ENCODE results near the gene TNNI2. TPM values are rescaled to one million over a fixed set of nuclear protein-coding genes. Genes with fewer than 3 reads are reported as not detected.
A peak's percentile ranks its signal among the peaks of the same experiment; 100 is the strongest.

Gene TNNI2
- total and polyA plus RNA-seq, 10 of the 15 experiments (the other 5 are each of a cell fraction or from before 2014, with no cell fraction given) = 0.14 to 0.79 (median 0.37) TPM; not detected in 4

GRCh38 chr11:1852271-1852876 lies 13.6 kb downstream of the TNNI2 start:
- Histone ChIP-seq H3K27me3 (replicated peaks in 1 of 2; ENCODE audit: control insufficient read depth in 2 of 2, insufficient read depth in 2 of 2, low read length in 1 of 2) (no peaks in the 10 kb centered on the region), H3K4me1 (ENCODE audit: control insufficient read depth, insufficient read depth, low read length) (peaks cover 60% of the 10 kb centered on the region), H3K4me2 (ENCODE audit: control insufficient read depth, insufficient read depth) (peak overlapping the region; percentile 100), H3K79me2 (ENCODE audit: control insufficient read depth, insufficient read depth, low read length) (peaks cover 54% of the 10 kb centered on the region), H3K9ac (ENCODE audit: control insufficient read depth, insufficient read depth, low read length) (peak overlapping the region; percentile 92), H3K4me3 (peak overlapping the region; percentile 44; the same call in 1 of the 2 replicates), H3K36me3 (ENCODE audit: control insufficient read depth in 2 of 2, insufficient read depth in 2 of 2, low read length in 1 of 2) (peaks cover 1 to 3% of the 10 kb centered on the region in 2 experiments; a peak in 2 of 4 replicates), H4K20me1 (ENCODE audit: control insufficient read depth, insufficient read depth) (peaks cover 15% of the 10 kb centered on the region; the same call in 1 of the 2 replicates), H3K9me3 (replicated peaks; ENCODE audit: control insufficient read depth, insufficient read depth, low read length) (no peaks in the 10 kb centered on the region), H3K27ac (ENCODE audit: control insufficient read depth, insufficient read depth) (peak overlapping the region; percentile 99), H2AFZ (ENCODE audit: control insufficient read depth, low read depth, low read length) (peak overlapping the region; percentile 35)
- ChIA-PET POLR2A (interaction anchor here (0.9 kb wide), 1 partner anchor 95 kb away, joined by 3 read pairs; the partner anchor contains the start of gene MRPL23), SMC1A (ENCODE audit: uncharacterized antibody, unreplicated experiment) (interaction anchor here (1.2 to 2.6 kb wide), 3 partner anchors 10 to 148 kb away, joined by 3 to 7 read pairs (median 3); no protein-coding TSS in a partner anchor), RAD21 (ENCODE audit: unreplicated experiment) (interaction anchor here (1.2 to 1.4 kb wide), 2 partner anchors 13 to 84 kb away, joined by 3 to 5 read pairs; partner anchors contain the start of gene TNNI2), CTCF (interaction anchor here (0.6 to 5.5 kb wide), 7 partner anchors 14 to 299 kb away, joined by 3 to 23 read pairs (median 3); partner anchors contain the start of gene TNNI2)
- intact Hi-C loops (cut with micrococcal nuclease; ENCODE audit: unreplicated experiment) (loop anchor here (5.0 kb wide), 2 partner anchors 530 to 550 kb away; partner anchors contain the start of gene TSSC4), in situ Hi-C loops (cut with MboI) (loop anchor here (5.0 to 10.0 kb wide), 2 partner anchors 530 to 1008 kb away; partner anchors contain the start of genes POLR2L and TSPAN4)
- TSS peak; percentile 90 for BruUV-seq (replicated peaks)
- TF ChIP-seq BHLHE40 (IDR thresholded peaks at IDR 0.05; ENCODE audit: borderline replicate concordance in 1 of 2, low read depth in 2 of 2, low read length in 1 of 2) (no peak), DPF2 (IDR thresholded peaks at IDR 0.05) (no peak), RAD51 (IDR thresholded peaks at IDR 0.05) (peak; percentile 59; the same call in 1 of the 2 replicates), STAT1 (conservative IDR thresholded peaks at IDR 0.05) (0 out of 2 replicates have a peak, but pooled peaks have one; percentile 4), CUX1 (IDR thresholded peaks at IDR 0.05; ENCODE audit: insufficient replicate concordance, low read depth, low read length) (no peak), CTCF (IDR thresholded peaks at IDR 0.05 in 2 of 3, conservative IDR thresholded peaks at IDR 0.05 in 1 of 3; ENCODE audit: control insufficient read depth in 2 of 3, extremely low read depth in 1 of 3, insufficient read depth in 1 of 3, low read depth in 3 of 3, low read length in 3 of 3) (no peak), SUPT20H (IDR thresholded peaks at IDR 0.05; ENCODE audit: borderline replicate concordance, control insufficient read depth, low read depth, low read length) (no peak), LARP7 (IDR thresholded peaks at IDR 0.05) (no peak), USF1 (IDR thresholded peaks at IDR 0.05; ENCODE audit: borderline replicate concordance, extremely low read length, insufficient read depth, low read depth, low read length) (peak; percentile 63), ZNF384 (IDR thresholded peaks at IDR 0.05; ENCODE audit: borderline replicate concordance, low read depth, low read length) (no peak), POLR2A (IDR thresholded peaks at IDR 0.05; ENCODE audit: low read depth, low read length) (no peak; the same call in 1 of the 2 replicates), TCF12 (IDR thresholded peaks at IDR 0.05; ENCODE audit: low read depth, low read length) (0 out of 2 replicates have a peak, but pooled peaks have one; percentile 50), EP300 (IDR thresholded peaks at IDR 0.05; ENCODE audit: borderline replicate concordance in 1 of 2, control insufficient read depth in 1 of 2, low read depth in 2 of 2, low read length in 2 of 2) (no peak)
- DNase-seq (ENCODE audit: low read depth, low spot score) (no peak), FAIRE-seq (no peak), ATAC-seq (no peak)
- 13% methylated on average over 25 of the region's 25 CpGs for WGBS (ENCODE audit: insufficient coverage, insufficient replicate concordance, low lambda C conversion rate, missing lambda C conversion rate)
